GM21360 (cell line): ENCODE results near the gene LCOR.
"Not testable (repeated sequence)": the region's sequence is repeated elsewhere in the genome, so short reads cannot be mapped to it uniquely, and the experiment has no call there.

Experiments used
- ATAC-seq: cut with Tn5 transposase; IDR thresholded peaks from one replicate; pipeline ENCODE4 v1.9.1; 2021; ENCODE audit warnings: mild to moderate bottlenecking, moderate library complexity; ENCODE audit not compliant: unreplicated experiment

LCOR gene

DNA sequence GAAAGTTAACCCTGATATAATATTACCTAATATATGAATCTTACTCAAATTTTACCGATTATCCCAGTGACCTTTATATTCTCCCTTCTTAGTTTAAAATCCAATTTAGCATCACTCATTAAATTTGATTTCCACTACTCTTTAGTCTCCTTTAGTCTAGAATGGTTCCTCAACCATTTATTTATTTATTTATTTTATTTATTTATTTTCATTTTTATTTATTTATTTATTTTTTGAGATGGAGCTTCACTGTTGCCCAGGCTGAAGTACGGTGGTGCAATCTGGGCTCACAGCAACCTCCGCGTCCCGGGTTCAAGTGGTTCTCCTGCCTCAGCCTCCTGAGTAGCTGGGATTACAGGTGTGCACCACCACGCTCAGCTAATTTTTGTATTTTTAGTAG lies 92.8 kb downstream of the LCOR start:
- ATAC-seq, result no peak

DNA sequence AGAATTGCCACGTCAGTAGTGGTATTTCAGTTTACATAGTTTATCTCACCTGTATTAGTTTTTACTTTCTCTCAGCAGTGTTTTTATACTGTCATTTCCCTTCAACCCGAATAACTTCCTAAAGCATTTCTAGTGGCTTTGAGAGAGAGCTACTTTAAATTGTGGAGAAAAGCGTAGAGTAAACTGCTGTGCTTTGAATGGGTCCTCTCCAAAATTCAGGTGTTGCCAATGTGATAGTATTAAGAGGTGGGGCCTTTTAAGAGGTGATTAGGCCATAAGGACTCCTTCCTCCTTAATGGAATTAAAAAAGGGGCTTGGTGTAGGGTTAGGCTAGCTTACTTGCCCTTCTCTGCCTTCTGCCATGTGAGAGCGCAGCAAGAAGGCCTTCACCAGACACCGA lies 98.4 kb downstream of the LCOR start:
- no peak for ATAC-seq

- no peak for ATAC-seq
These were observed 103.0 kb downstream of the LCOR start for GRCh38 chr10:96935148-96935547.

DNA sequence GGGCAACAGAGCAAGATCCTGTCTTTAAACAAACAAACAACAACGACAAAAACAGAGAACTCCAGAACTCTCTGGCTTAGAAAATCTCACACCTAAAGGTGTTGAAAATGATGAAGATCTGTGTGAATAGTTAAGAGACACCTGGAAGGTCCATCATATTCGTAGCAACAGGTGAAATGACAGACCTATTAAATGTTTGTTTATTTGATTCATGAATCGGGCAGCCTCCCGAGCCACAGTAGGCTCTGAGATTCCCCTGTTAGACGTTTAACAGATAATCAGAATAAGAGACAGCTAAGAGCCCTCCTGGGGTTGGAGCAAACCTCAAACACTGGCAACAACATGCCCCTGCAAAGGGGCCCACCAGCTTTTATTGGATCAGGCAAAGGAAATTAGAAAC lies 103.7 kb downstream of the LCOR start:
- no peak for ATAC-seq

- not testable (repeated sequence) for ATAC-seq
These were observed 111.1 kb downstream of the LCOR start for GRCh38 chr10:96943161-96943560.

DNA sequence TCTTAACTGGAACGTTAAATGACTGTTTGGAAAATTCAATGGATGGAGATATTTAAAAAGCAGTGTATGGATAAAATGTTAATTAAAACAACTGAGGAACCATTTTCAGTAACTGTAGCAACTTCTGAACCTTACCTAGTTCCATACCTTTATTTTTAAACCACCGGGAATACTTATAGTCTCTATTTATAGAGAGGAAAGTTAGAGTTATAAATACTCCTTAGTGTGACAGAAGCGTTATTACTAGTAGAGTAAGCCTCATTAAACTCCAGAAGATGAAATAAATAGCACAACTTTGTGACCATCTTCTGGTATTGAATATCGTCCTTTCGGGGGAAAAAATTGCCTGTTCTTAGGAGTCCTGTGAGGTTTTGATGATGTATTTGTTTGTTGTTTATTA lies 114.9 kb downstream of the LCOR start:
- ATAC-seq, result no peak

GRCh38 chr10:96949039-96949683 lies 117.1 kb downstream of the LCOR start:
- no peak for ATAC-seq

- no peak for ATAC-seq
These were observed 119.9 kb downstream of the LCOR start for GRCh38 chr10:96951954-96952353.

DNA sequence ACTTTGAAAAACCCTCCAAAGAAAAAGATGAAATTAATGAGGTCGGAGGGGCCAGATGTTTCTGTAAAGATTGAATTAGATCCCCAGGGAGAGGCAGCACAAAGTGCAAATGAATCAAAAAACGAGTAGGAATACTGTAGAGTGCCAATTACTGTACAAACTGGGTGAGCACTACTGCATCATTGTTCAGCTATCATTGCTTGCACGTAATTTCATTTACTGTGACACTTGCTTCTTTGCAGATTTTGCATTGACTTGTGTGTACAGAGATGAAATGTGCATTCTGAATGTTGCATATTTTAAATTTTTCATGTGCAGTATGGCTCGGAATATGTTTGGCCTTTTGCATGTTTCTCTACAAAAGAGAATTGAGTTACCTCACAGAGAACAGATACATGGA lies 123.7 kb downstream of the LCOR start:
- ATAC-seq, result no peak

DNA sequence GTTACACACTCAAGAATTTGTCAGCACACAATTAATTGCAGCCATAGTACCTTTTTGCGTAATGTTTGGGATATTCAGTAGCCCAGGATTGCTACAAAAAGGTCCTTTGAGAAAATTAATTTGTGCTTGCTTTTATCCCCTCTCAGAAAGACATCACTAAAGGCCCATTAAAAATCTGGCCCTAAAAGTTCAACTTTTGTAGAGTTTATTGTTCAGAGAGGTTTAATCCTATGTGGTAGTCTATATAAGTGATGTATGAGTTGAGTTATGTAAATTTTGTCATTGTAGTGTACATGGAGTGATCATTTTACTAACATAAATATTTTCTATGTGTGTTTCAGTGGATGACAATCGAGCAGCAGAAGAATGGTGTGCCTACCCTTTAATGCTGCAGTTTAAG lies 126.0 kb downstream of the LCOR start:
- no peak for ATAC-seq

DNA sequence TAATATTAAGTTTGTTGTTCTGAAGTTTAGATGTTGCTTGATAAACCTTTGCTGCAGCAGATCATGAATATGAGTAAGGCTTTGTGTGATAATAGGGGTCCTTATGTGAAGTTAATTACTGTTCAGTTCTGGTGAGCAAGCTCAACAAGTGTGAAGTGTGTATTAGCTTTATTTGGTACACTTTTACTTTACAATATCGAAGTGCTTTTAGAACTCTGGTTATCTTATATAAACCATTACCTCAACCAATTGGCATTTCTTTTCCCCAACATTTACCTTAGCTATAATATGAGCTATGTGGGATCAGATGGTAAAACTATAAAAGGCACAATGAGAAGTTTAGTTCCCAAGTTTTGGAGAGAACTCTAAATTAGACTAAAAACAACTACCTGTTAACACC lies 127.6 kb downstream of the LCOR start:
- ATAC-seq, result no peak

DNA sequence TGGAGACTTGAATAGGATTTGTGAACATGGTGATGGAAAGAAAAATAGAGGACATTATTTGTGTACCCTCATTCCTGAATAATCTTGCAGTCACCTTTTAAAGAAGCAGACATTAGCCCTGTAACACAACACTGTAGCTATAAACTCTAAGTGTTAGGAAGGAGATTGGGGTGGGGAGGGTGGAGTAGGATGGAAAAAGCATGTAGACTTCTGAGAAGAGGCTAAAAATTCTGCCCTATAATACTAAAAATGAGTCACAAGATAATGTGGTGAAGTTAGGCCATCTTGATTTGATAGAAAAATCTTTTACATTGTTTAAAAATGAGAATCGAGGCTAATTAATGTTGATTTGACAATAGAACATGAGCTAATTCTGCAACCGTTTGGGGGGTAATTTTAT lies 128.8 kb downstream of the LCOR start:
- no peak for ATAC-seq

GRCh38 chr10:96964131-96964530 lies 132.0 kb downstream of the LCOR start:
- ATAC-seq, result no peak

DNA sequence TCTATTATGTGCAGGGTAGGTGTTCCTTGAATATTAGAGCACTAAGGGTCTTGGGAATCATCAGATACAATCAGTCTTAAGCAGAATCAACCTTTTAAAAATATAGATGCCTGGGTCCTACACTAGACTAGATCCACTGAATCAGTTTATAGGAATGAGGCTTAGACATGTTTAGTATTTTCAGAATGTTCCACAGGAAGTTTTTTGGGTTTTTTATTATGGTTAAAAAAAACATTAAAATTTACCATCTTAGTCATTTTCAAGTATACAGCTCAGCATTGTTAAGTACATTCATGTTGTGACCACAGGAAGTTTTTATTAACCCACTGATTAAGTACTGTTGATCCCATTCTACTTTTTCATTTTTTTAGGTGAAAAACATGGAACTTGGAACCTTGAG lies 135.7 kb downstream of the LCOR start:
- ATAC-seq, result no peak

DNA sequence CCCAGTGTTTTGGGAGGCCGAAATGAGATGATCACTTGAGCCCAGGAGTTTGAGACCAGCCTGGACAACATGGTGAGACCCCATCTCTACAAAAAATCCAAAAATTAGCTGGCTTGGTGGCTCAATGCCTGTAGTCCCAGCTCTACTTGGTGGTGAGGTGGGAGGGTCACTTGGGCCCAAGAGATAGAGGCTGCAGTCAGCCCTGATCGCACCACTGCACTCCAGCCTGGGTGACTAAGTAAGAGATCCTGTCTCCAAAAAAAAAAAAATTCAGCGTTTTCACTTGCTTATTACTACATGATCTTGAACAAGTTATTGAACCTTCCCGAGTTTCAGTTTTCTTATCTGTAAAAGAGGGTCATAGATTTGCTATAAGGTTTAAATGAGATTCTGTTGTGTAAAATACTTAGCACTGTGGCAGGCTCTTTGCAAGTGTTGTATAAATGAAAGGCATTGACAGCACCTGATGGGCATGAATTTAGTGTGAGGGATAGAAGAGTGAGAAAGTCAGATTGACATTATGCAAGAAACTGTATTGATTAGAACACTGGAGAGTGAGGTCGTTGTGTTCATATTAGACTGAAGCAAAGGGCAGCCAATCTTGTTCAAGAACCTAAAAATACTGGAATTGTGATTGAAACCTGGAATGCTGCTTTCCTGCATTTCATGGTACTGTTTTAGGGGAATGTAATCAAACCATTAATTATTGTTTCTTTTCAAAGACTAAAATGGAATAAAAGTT lies 136.8 kb downstream of the LCOR start:
- ATAC-seq, result no peak

DNA sequence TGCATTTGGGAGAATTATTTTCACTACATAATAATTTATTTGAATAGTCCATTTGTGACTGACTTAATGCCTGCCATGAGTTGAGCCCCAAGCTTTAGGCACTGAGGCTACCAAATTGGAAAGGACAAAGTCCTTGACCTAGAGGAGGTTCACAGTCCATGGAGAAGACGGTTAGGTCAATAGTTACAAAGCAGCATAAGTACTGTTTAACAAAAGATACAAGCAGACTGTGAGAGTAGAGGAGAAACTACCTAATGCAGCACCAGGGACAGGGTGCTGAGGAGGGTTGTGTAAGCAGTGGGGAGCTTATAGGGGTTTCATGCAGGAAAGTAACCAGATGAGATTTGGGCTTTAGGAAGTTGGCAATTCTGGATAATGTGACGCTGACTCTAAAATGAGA lies 139.2 kb downstream of the LCOR start:
- no peak for ATAC-seq

DNA sequence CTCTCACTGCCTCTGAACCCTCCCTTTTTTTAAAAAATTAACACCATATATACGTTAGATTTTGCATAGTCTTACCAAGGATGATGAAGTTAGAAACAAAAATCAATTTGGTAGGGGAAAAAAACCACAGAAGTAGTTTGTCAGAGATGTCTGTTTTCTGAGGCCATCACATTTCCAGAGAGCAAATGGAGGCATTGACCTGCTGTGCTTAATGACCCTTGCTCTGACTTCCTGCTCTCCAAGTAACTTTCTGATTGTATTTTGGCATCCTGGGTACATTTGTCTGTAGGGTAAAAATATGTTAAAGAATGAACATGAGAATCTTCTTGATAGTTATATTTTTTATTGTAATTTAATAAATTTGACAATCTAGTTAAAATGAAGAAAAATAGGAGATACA lies 140.2 kb downstream of the LCOR start:
- no peak for ATAC-seq

DNA sequence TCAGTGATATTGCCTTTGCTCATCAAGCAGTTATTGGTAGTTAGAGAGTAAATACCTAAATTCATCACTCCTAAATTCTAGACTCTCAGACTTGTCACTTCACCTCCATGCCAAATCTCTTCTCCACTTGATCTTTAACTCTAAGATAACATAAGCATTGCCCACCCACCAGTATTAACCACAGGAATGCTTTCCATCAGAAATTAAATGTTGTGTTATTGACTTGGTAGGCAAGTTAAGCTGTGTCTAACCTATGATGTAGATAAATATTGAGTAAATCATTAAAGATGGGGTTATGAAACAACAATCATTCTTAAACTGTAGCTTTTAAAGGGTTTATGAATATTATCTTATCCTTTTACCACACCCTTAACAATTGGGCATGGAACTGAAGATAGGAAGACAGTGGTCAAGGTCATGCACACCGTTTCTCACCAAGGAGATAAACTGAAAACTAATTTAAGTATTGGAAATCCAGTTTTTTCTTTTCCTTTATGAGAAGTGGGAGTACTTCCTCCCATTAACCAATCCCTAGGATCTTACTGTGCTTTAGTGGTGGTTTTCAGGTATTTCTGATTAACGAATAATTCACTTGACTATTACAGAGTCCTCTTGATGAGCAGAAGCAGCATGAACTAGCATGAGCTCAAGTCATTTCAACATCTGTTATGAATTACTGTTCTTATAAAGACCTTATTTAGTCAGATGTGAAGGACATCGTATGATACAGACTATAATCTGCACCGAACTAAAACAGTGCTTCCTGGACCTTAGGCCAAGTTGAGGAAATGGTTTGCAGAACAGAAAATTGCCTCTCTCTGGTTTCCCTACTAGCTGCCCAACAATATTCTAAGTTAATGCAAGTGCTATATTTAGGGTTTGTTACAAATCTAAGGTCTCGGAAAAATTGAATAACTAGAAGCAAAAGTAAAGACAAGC lies 142.0 kb downstream of the LCOR start:
- ATAC-seq, result no peak

GRCh38 chr10:96975136-96975535 lies 143.0 kb downstream of the LCOR start:
- no peak for ATAC-seq

DNA sequence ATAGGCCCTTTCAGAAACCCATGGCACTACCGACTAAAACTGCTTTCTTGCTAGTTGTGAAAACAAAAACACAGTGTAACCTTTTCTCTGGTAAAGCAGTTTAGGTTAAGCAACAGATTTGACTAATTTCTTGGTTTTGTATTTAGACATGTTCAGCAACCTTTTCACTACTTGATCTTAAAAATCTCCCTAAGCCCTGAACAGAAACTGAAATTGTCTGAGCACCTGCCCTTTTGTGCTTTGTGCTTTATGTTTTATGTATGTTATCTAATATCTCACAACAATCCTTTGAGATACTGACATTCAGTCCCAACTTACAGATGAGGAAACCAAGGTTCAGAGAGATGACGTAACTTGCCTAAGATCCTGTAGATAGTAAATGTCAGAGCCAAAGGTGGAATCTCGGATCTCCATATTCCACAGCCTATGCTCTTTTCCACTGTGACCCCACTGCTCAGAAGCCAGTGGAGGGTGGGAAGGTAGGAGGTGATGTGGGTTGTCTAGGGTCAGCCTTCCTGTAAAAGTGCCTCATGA lies 146.6 kb downstream of the LCOR start:
- peak; percentile 71 for ATAC-seq

- no peak for ATAC-seq
These were observed 150.2 kb downstream of the LCOR start for GRCh38 chr10:96982149-96982930.
